DND-41 (cell line): ENCODE results near the gene RPS24.

Experiments
- ATAC-seq: fragments of 200-7000 bp; cut with Tn5 transposase; 3 replicates; pipeline ENCODE4 v1.9.1; 2021; ENCODE audit warnings: low read depth; ENCODE audit not compliant: insufficient read depth
- DNase-seq: peaks from one replicate; pipeline ENCODE4 v3.0.0-alpha.2; 2020
- H2AFZ ChIP-seq: 2 replicates; pipeline ENCODE4 v1.6.0; 2012; ENCODE audit warnings: low read depth, low read length
- H3K27ac ChIP-seq: 2 replicates; pipeline ENCODE4 v1.5.1; 2012; ENCODE audit warnings: low read length, inconsistent platforms
- H3K27me3 ChIP-seq: fragments of 200-600 bp; sonication (generic); 2 replicates; pipeline ENCODE4 v1.6.0; 2012; ENCODE audit warnings: low read length, mild to moderate bottlenecking, inconsistent platforms; ENCODE audit not compliant: insufficient read depth, poor library complexity
- H3K36me3 ChIP-seq: 2 replicates; pipeline ENCODE4 v1.5.1; 2012; ENCODE audit warnings: low read length, inconsistent platforms; ENCODE audit not compliant: insufficient read depth
- H3K4me1 ChIP-seq: 2 replicates; pipeline ENCODE4 v1.5.1; 2012; ENCODE audit warnings: mild to moderate bottlenecking, low read length; ENCODE audit not compliant: insufficient read depth
- H3K4me2 ChIP-seq: 2 replicates; pipeline ENCODE4 v1.6.0; 2012; ENCODE audit warnings: mild to moderate bottlenecking, moderate library complexity, low read length, inconsistent platforms; ENCODE audit not compliant: insufficient read depth
- H3K4me3 ChIP-seq, 2 experiments: fragments of 200-600 bp in 1 of 2; shearing (Covaris generic) in 1 of 2; 2 replicates each; pipeline ENCODE4 v1.5.1; 2012 to 2016; ENCODE audit warnings: inconsistent platforms in 2 of 2, low read length in 2 of 2, mild to moderate bottlenecking in 2 of 2, low read depth in 1 of 2, moderate library complexity in 1 of 2
- H3K79me2 ChIP-seq: 2 replicates; pipeline ENCODE4 v1.6.0; 2012; ENCODE audit warnings: low read length, inconsistent platforms; ENCODE audit not compliant: insufficient read depth
- H3K9ac ChIP-seq: 2 replicates; pipeline ENCODE4 v1.6.0; 2012; ENCODE audit warnings: low read depth, mild to moderate bottlenecking, inconsistent platforms, low read length, moderate library complexity
- H3K9me3 ChIP-seq: 2 replicates; pipeline ENCODE4 v1.5.1; 2012; ENCODE audit warnings: low read length, moderate library complexity, mild to moderate bottlenecking, inconsistent platforms; ENCODE audit not compliant: insufficient read depth, severe bottlenecking
- H4K20me1 ChIP-seq: 2 replicates; pipeline ENCODE4 v1.6.0; 2012; ENCODE audit warnings: low read length; ENCODE audit not compliant: insufficient read depth
- CTCF ChIP-seq: IDR thresholded peaks from 2 replicates; pipeline ENCODE4 v1.5.1; 2012; ENCODE audit warnings: borderline replicate concordance, low read length, moderate library complexity, mild to moderate bottlenecking; ENCODE audit not compliant: poor library complexity, severe bottlenecking; ENCODE audit errors: extremely low read depth
- EZH2 ChIP-seq: IDR thresholded peaks from 3 replicates; pipeline ENCODE4 v1.6.1; 2012; ENCODE audit warnings: borderline replicate concordance, low read depth, mild to moderate bottlenecking, moderate library complexity, low read length, inconsistent platforms; ENCODE audit not compliant: severe bottlenecking

RPS24 gene

DNA sequence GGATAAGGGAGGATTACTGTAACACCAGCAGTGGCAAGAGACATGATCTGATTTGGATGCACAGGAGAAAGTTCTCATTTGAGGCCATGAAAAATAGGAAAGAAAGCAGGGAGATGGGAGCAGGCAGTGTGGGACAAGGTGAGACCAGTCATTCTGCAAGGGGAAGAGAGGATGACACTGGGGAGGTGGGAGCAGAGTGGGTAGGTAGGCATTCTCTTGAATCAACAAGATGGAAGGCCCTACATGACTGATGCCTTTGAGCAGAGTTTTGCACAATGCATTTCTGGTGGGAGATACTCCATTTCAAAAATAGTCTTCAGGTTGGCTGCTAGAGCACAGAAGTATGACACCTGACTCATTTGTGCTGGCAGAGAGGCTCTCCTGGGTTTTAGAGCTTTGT, 10.5 kb downstream of the RPS24 start:
- H4K20me1 ChIP-seq, result peaks cover 39% of the 10 kb centered on the region
- no peak overlapping the region for H2AFZ ChIP-seq
- H3K4me2 ChIP-seq, result no peak overlapping the region
- H3K36me3 ChIP-seq, result peaks cover 36% of the 10 kb centered on the region
- peaks cover 1% of the 10 kb centered on the region for H3K4me1 ChIP-seq
- ATAC-seq, result no peak
- no peaks in the 10 kb centered on the region for H3K9me3 ChIP-seq
- DNase-seq, result no peak
- TF ChIP-seq CTCF (no peak), EZH2 (no peak)
- no peaks in the 10 kb centered on the region for H3K27me3 ChIP-seq
- H3K79me2 ChIP-seq, result peaks cover 16% of the 10 kb centered on the region; the same call in 1 of the 2 replicates
- H3K4me3 ChIP-seq, result no peak overlapping the region
- H3K9ac ChIP-seq, result no peak overlapping the region
- H3K27ac ChIP-seq, result no peak overlapping the region

DNA sequence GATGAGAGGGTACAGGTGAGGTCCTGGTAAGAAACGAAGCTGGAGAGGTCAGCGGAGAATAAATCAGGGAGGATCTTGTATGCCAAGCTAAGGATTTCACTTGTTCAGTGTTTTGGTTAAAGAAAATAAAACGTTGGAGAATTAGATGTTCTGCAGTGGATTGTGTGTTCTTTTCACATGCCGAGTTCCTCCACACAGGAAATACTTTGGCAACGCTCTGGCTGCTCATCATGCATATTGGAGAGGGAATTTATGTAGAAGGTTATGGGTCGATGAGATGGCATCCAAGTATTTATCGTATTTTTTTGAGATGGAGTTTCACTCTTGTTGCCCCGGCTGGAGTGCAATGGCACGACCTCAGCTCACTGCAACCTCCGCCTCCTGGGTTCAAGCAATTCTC, 11.0 kb downstream of the RPS24 start:
- no peak overlapping the region for H2AFZ ChIP-seq
- no peak overlapping the region for H3K9ac ChIP-seq
- TF ChIP-seq EZH2 (no peak), CTCF (no peak)
- H3K4me3 ChIP-seq, result no peak overlapping the region
- no peak for ATAC-seq
- H3K4me2 ChIP-seq, result no peak overlapping the region
- no peak for DNase-seq
- peaks cover 31% of the 10 kb centered on the region for H3K36me3 ChIP-seq
- H3K79me2 ChIP-seq, result peaks cover 11% of the 10 kb centered on the region; the same call in 1 of the 2 replicates
- no peaks in the 10 kb centered on the region for H3K27me3 ChIP-seq
- H4K20me1 ChIP-seq, result peaks cover 34% of the 10 kb centered on the region
- no peaks in the 10 kb centered on the region; the same call in 1 of the 2 replicates for H3K4me1 ChIP-seq
- H3K27ac ChIP-seq, result no peak overlapping the region
- no peaks in the 10 kb centered on the region for H3K9me3 ChIP-seq

DNA sequence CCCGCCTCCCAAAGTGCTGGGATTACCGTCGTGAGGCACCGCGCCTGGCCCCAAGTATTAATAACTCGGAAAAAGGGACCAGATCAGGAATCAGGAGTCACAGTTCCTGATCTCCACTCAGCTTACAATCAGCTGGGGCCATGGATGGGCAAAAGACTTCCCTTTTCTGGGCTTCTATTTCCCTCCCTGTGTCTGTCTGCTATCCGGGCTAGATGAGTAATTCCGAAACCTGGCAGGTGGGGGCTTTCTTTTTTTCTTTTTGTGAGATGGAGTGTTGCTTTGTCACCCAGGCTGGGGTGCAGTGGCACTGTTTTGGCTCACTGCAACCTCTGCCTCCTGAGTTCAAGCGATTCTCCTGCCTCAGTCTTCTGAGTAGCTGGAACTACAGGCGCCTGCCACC, 11.6 kb downstream of the RPS24 start:
- Histone ChIP-seq H3K4me3 (no peak overlapping the region), H3K4me2 (no peak overlapping the region), H3K27ac (no peak overlapping the region), H3K27me3 (no peaks in the 10 kb centered on the region), H3K9ac (no peak overlapping the region), H4K20me1 (peaks cover 29% of the 10 kb centered on the region), H3K4me1 (no peaks in the 10 kb centered on the region; the same call in 1 of the 2 replicates), H3K79me2 (peaks cover 6% of the 10 kb centered on the region; the same call in 1 of the 2 replicates), H3K9me3 (no peaks in the 10 kb centered on the region), H3K36me3 (peaks cover 26% of the 10 kb centered on the region), H2AFZ (no peak overlapping the region)
- no peak for DNase-seq
- TF ChIP-seq EZH2, result no peak
- no peak for TF ChIP-seq CTCF
- no peak for ATAC-seq

DNA sequence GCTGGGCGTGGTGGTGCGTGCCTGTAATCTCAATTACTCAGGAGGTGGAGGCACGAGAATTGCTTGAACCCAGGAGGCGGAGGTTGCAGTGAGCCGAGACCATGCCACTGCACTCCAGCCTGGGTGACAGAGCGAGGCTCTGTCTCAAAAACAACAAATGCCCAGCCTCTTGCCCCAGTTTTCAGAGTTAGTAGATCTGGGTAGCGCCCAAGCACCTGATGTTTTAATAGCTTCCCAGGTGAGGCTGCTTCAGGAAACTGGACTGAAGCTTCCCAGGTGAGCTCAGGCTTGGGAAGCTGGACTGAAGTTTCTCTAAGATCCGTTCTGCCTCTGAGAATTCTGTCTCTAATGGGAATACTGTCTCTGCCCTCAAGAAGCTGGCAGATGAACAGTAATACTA, 12.2 kb downstream of the RPS24 start:
- H3K27me3 ChIP-seq, result no peaks in the 10 kb centered on the region
- H3K4me2 ChIP-seq, result no peak overlapping the region
- H3K36me3 ChIP-seq, result peaks cover 20% of the 10 kb centered on the region
- no peak overlapping the region for H3K4me3 ChIP-seq
- no peaks in the 10 kb centered on the region; the same call in 1 of the 2 replicates for H3K4me1 ChIP-seq
- no peak for ATAC-seq
- DNase-seq, result no peak
- no peak for TF ChIP-seq EZH2
- no peak for TF ChIP-seq CTCF
- no peaks in the 10 kb centered on the region for H3K9me3 ChIP-seq
- no peak overlapping the region for H3K9ac ChIP-seq
- peaks cover under 1% of the 10 kb centered on the region; the same call in 1 of the 2 replicates for H3K79me2 ChIP-seq
- no peak overlapping the region for H2AFZ ChIP-seq
- no peak overlapping the region for H3K27ac ChIP-seq
- H4K20me1 ChIP-seq, result peaks cover 23% of the 10 kb centered on the region
